HCT116 (cell line): Measurements from ENCODE around the gene LY6G6D. TPM values are rescaled to one million over a fixed set of nuclear protein-coding genes. Genes with fewer than 3 reads are reported as not detected.
A peak's percentile ranks its signal among the peaks of the same experiment; 100 is the strongest.

Source experiments
- ATAC-seq: fragments of 200-7000 bp; cut with Tn5 transposase; 2 replicates; pipeline ENCODE4 v1.9.1; 2020; ENCODE audit warnings: mild to moderate bottlenecking, moderate library complexity
- BruUV-seq: library from RNA; stranded (reverse); fragments of 400-500 nt; replicated peaks from 2 replicates; lab custom pipeline; 2021; lab: Mats Ljungman, UMichigan
- CTCF ChIA-PET: fragments of 300-600 bp; sonication (Branson Sonifier 250); formaldehyde crosslinking; loops from one replicate; lab custom pipeline; 2021; ENCODE audit warnings: antibody characterized with exemption; lab: Charles Lee
- POLR2A ChIA-PET: fragments of 300-600, 350-600 bp; sonication (Branson Sonifier 250); formaldehyde crosslinking; loops from one replicate; lab custom pipeline; 2021; ENCODE audit warnings: antibody characterized with exemption; lab: Charles Lee
- RAD21 ChIA-PET, 2 experiments: fragments of 300-600 bp; sonication (Branson Sonifier 250); formaldehyde crosslinking; loops; one replicate each; lab custom pipeline; 2023; ENCODE audit warnings: low total read pairs in 2 of 2; ENCODE audit not compliant: uncharacterized antibody in 2 of 2, unreplicated experiment in 2 of 2, low non-redundant PET in 1 of 2; lab: Charles Lee
- DNase-seq: peaks from one replicate; pipeline ENCODE4 v3.0.0-alpha.2; 2010; ENCODE audit warnings: low read depth, low spot score
- H2AFZ ChIP-seq: fragments of 200-600 bp; shearing (Covaris generic), sonication (generic); 2 replicates; pipeline ENCODE4 v1.6.1; 2017; ENCODE audit warnings: low read depth, mixed run types, mixed read lengths, antibody characterized with exemption, low read length; ENCODE audit not compliant: poor library complexity, severe bottlenecking
- H3K27ac ChIP-seq: 2 replicates; pipeline ENCODE4 v1.5.1; 2012; ENCODE audit warnings: low read depth, low read length
- H3K27me3 ChIP-seq: fragments of 200-600 bp; sonication (generic); 2 replicates; pipeline ENCODE4 v1.6.1; 2016; ENCODE audit warnings: mixed run types, low read length, mixed read lengths; ENCODE audit not compliant: insufficient read depth
- H3K36me3 ChIP-seq, 2 experiments: fragments of 200-500 bp in 1 of 2; fragments of 200-600 bp in 1 of 2; sonication (Bioruptor generic) in 1 of 2; sonication (generic) in 1 of 2; 2 replicates each; pipeline versions ENCODE4 v1.5.1 to v1.6.1; 2014 to 2016; ENCODE audit warnings: low read length in 2 of 2, inconsistent platforms in 1 of 2, mixed read lengths in 1 of 2, mixed run types in 1 of 2; ENCODE audit not compliant: insufficient read depth in 2 of 2, control insufficient read depth in 1 of 2
- H3K4me1 ChIP-seq, 2 experiments: fragments of 200-600 bp in 1 of 2; sonication (generic) in 1 of 2; 2 replicates each; pipeline versions ENCODE4 v1.5.1 to v1.6.1; 2012 to 2017; ENCODE audit warnings: low read length in 2 of 2, inconsistent platforms in 1 of 2, mild to moderate bottlenecking in 1 of 2, mixed read lengths in 1 of 2, mixed run types in 1 of 2, moderate library complexity in 1 of 2; ENCODE audit not compliant: insufficient read depth in 2 of 2, control insufficient read depth in 1 of 2
- H3K4me2 ChIP-seq: fragments of 200-600 bp; sonication (generic); 2 replicates; pipeline ENCODE4 v1.6.1; 2017; ENCODE audit warnings: mixed run types, low read length, mixed read lengths
- H3K4me3 ChIP-seq, 2 experiments: fragments of 200-600 bp in 1 of 2; sonication (generic) in 1 of 2; replicated peaks in 1 of 2; 2 replicates each; pipeline ENCODE4 v1.5.1; 2011 to 2016; ENCODE audit warnings: low read length in 2 of 2, control low read depth in 1 of 2, low read depth in 1 of 2, mild to moderate bottlenecking in 1 of 2, mixed read lengths in 1 of 2, mixed run types in 1 of 2
- H3K79me2 ChIP-seq: fragments of 200-600 bp; sonication (generic); 2 replicates; pipeline ENCODE4 v1.6.1; 2017; ENCODE audit warnings: mild to moderate bottlenecking, mixed run types, low read length, moderate library complexity, mixed read lengths; ENCODE audit not compliant: insufficient read depth
- H3K9ac ChIP-seq: fragments of 200-600 bp; sonication (generic); 2 replicates; pipeline ENCODE4 v1.6.1; 2016; ENCODE audit warnings: low read length, mixed read lengths
- H3K9me2 ChIP-seq: fragments of 200-600 bp; sonication (generic), shearing (Covaris generic); 2 replicates; pipeline ENCODE4 v1.6.1; 2017; ENCODE audit warnings: mixed run types, mild to moderate bottlenecking, moderate library complexity; ENCODE audit not compliant: insufficient read depth
- H3K9me3 ChIP-seq, 2 experiments: fragments of 200-500 bp in 1 of 2; fragments of 200-600 bp in 1 of 2; sonication (Bioruptor generic) in 1 of 2; sonication (generic) in 1 of 2; 2 replicates each; pipeline ENCODE4 v1.6.1; 2014 to 2017; ENCODE audit warnings: low read length in 2 of 2, mixed read lengths in 2 of 2, inconsistent platforms in 1 of 2, low read depth in 1 of 2, mild to moderate bottlenecking in 1 of 2, mixed run types in 1 of 2, moderate library complexity in 1 of 2; ENCODE audit not compliant: control insufficient read depth in 1 of 2, insufficient read depth in 1 of 2
- H4K20me1 ChIP-seq: fragments of 200-600 bp; sonication (generic), shearing (Covaris generic); 2 replicates; pipeline ENCODE4 v1.6.1; 2017; ENCODE audit warnings: mixed run types, mild to moderate bottlenecking, moderate library complexity; ENCODE audit not compliant: insufficient read depth
- CEBPB ChIP-seq: IDR thresholded peaks from 2 replicates; pipeline ENCODE4 v1.6.1; 2012; ENCODE audit warnings: low read depth
- POLR2A ChIP-seq: IDR thresholded peaks from 2 replicates; pipeline ENCODE4 v1.7.0; 2011; ENCODE audit warnings: borderline replicate concordance; ENCODE audit not compliant: insufficient read depth, insufficient read length; ENCODE audit errors: extremely low read depth
- POLR2AphosphoS5 ChIP-seq: IDR thresholded peaks from 2 replicates; pipeline ENCODE4 v1.6.1; 2011; ENCODE audit warnings: mild to moderate bottlenecking, low read depth, low read length, moderate library complexity
- TCF7L2 ChIP-seq: IDR thresholded peaks from 2 replicates; pipeline ENCODE4 v1.7.0; 2011; ENCODE audit warnings: borderline replicate concordance, inconsistent platforms; ENCODE audit not compliant: insufficient read depth, insufficient read length; ENCODE audit errors: extremely low read depth
- YY1 ChIP-seq: IDR thresholded peaks from 2 replicates; pipeline ENCODE4 v1.6.1; 2011; ENCODE audit warnings: low read length, low read depth, moderate library complexity, mild to moderate bottlenecking; ENCODE audit not compliant: insufficient replicate concordance; ENCODE audit errors: extremely low read depth
- ZNF274 ChIP-seq: fragments of 200-500 bp; sonication (Bioruptor generic); IDR thresholded peaks from 2 replicates; pipeline ENCODE4 v1.6.1; 2014; ENCODE audit warnings: mild to moderate bottlenecking, low read depth, low read length, inconsistent platforms
- intact Hi-C: fragments of 100-400 bp; cut with micrococcal nuclease; formaldehyde crosslinking; loops from 2 replicates; pipeline ENCODE4 v1.10.0; 2022
- total RNA-seq: library from RNA; stranded (reverse); gene quantifications from one replicate; pipeline ENCODE4 v1.2.1, GENCODE V29; 2021; ENCODE audit not compliant: unreplicated experiment

The LY6G6D gene
- total RNA-seq, 1 experiment from 2014 or later, result not detected

- peak overlapping the region; percentile 95 for H3K27ac ChIP-seq
- peaks cover 25 to 31% of the 10 kb centered on the region in 2 experiments for H3K36me3 ChIP-seq
- H3K79me2 ChIP-seq, result peaks cover 47% of the 10 kb centered on the region
- DNase-seq (no peak), ATAC-seq (peak; percentile 19; the same call in 1 of the 2 replicates)
- ChIA-PET POLR2A (interaction anchor here (0.7 to 1.8 kb wide), 3 partner anchors 40 to 105 kb away, joined by 4 to 10 read pairs (median 4); partner anchors contain the start of gene HSPA1B), CTCF (no interaction called here), RAD21 (interaction anchor here (0.6 to 1.1 kb wide), 2 partner anchors 40 to 54 kb away, joined by 3 to 4 read pairs; no protein-coding TSS in a partner anchor)
- H4K20me1 ChIP-seq, result no peaks in the 10 kb centered on the region; the same call in 1 of the 2 replicates
- H3K4me3 ChIP-seq, result peak overlapping the region; percentile 74 to 91
- intact Hi-C loops, result loop anchor here (5.0 kb wide), 2 partner anchors 68 to 97 kb away; partner anchors contain the start of genes CSNK2B and LY6G5B
- H3K4me2 ChIP-seq, result peak overlapping the region; percentile 83
- peaks cover 38 to 57% of the 10 kb centered on the region in 2 experiments for H3K4me1 ChIP-seq
- peak overlapping the region; percentile 82 for H3K9ac ChIP-seq
- H3K27me3 ChIP-seq, result no peaks in the 10 kb centered on the region
- H2AFZ ChIP-seq, result no peak overlapping the region
- TF ChIP-seq YY1 (peak; percentile 14), POLR2A (no peak)
- BruUV-seq, result no TSS peak
- no peaks in the 10 kb centered on the region for H3K9me2 ChIP-seq
- H3K9me3 ChIP-seq, result no peaks in the 10 kb centered on the region
Observed at GRCh38 chr6:31734821-31735406, 19.8 kb downstream of the LY6G6D start.

GRCh38 chr6:31736021-31736767, 21.0 kb downstream of the LY6G6D start, which contains the start of gene CLIC1:
Gene CLIC1 (minus strand): TSS chr6:31736530. CDS start chr6:31736300, 230 bp downstream.
- H2AFZ ChIP-seq, result no peak within 1 kb of the TSS
- H3K79me2 ChIP-seq, result peaks cover 59% of the 10 kb centered on the region
- intact Hi-C loops, result loop anchor here (5.0 kb wide), 2 partner anchors 69 to 96 kb away; partner anchors contain the start of genes CSNK2B and LY6G5B
- ChIA-PET RAD21 (no interaction called here), POLR2A (interaction anchor here (0.8 to 2.1 kb wide), 5 partner anchors 17 to 104 kb away, joined by 4 to 10 read pairs (median 4); partner anchors contain the start of genes CSNK2B, GPANK1 and HSPA1B), CTCF (interaction anchor here (0.9 kb wide), 1 partner anchor 24 kb away, joined by 4 read pairs; no protein-coding TSS in a partner anchor)
- H3K9me3 ChIP-seq, result no peaks in the 10 kb centered on the region
- TF ChIP-seq POLR2AphosphoS5 (peak; percentile 97), ZNF274 (no peak), YY1 (peak; percentile 55), CEBPB (no peak), POLR2A (peak; percentile 47), TCF7L2 (peak; percentile 80)
- TF ChIP-seq, all 23 proteins: peak for 4
- Histone ChIP-seq H3K9me2 (no peaks in the 10 kb centered on the region), H4K20me1 (no peaks in the 10 kb centered on the region; the same call in 1 of the 2 replicates), H3K9ac (peak within 1 kb of the TSS; percentile 82), H3K4me1 (peaks cover 41 to 60% of the 10 kb centered on the region in 2 experiments), H3K4me2 (peak within 1 kb of the TSS; percentile 83), H3K36me3 (peaks cover 25 to 26% of the 10 kb centered on the region in 2 experiments), H3K27me3 (no peaks in the 10 kb centered on the region), H3K4me3 (peak within 1 kb of the TSS; percentile 74 to 91), H3K27ac (peak within 1 kb of the TSS; percentile 95)
- ATAC-seq (peak; percentile 51), DNase-seq (no peak)
- BruUV-seq, result TSS peak; percentile 71
